Ectodermal cell (in vitro differentiated cells): ENCODE results near the gene NAIF1.

Experiments used
- H3K27ac ChIP-seq: 2 replicates; pipeline ENCODE4 v1.7.0; 2013; ENCODE audit warnings: mild to moderate bottlenecking, low read depth, low read length; ENCODE audit not compliant: insufficient read depth, poor library complexity, severe bottlenecking
- H3K27me3 ChIP-seq: 2 replicates; pipeline ENCODE4 v1.7.0; 2013; ENCODE audit warnings: mild to moderate bottlenecking, low read length; ENCODE audit not compliant: insufficient read depth, control insufficient read depth, poor library complexity, severe bottlenecking
- H3K36me3 ChIP-seq: one replicate; pipeline ENCODE4 v1.7.0; 2013; ENCODE audit warnings: low read length; ENCODE audit not compliant: control insufficient read depth, insufficient read depth
- H3K4me1 ChIP-seq: one replicate; pipeline ENCODE4 v1.7.0; 2013; ENCODE audit warnings: low read length; ENCODE audit not compliant: control insufficient read depth, insufficient read depth
- H3K4me3 ChIP-seq: 2 replicates; pipeline ENCODE4 v1.7.0; 2013; ENCODE audit warnings: low read depth, low read length, control low read depth; ENCODE audit not compliant: insufficient read depth
- H3K9me3 ChIP-seq: 2 replicates; pipeline ENCODE4 v1.7.0; 2013; ENCODE audit warnings: mild to moderate bottlenecking, low read length, moderate library complexity; ENCODE audit not compliant: control insufficient read depth
- WGBS, 2 experiments: methylation state at CpG; one replicate each; pipeline ENCODE4 v1.1.7; 2013; ENCODE audit warnings: missing lambda C conversion rate in 2 of 2; 5-methylcytosine and 5-hydroxymethylcytosine counted together

The NAIF1 gene

GRCh38 chr9:128068386-128069205 lies 1.5 kb upstream of the NAIF1 start:
- H3K4me1 ChIP-seq: peaks cover 18% of the 10 kb centered on the region
- peak overlapping the region; percentile 59 for H3K4me3 ChIP-seq
- 4 to 5% methylated on average over 50 of the region's 50 CpGs for WGBS, 2 experiments
- H3K27ac ChIP-seq: no peak overlapping the region
- no peaks in the 10 kb centered on the region for H3K36me3 ChIP-seq
- no peaks in the 10 kb centered on the region for H3K27me3 ChIP-seq
- no peaks in the 10 kb centered on the region for H3K9me3 ChIP-seq

- Histone ChIP-seq H3K4me3 (peak within 1 kb of the TSS; percentile 59), H3K9me3 (no peaks in the 10 kb centered on the region)
- WGBS, 2 experiments: 0% methylated on average over 67 of the region's 67 CpGs
These were observed 695 bp upstream of the NAIF1 start, which contains the start of gene SLC25A25 for GRCh38 chr9:128067645-128068385. Gene SLC25A25 (plus strand): TSS chr9:128068232. CDS start chr9:128068320, 88 bp downstream.

GRCh38 chr9:128065907-128066712 lies 1.0 kb downstream of the NAIF1 start:
- Histone ChIP-seq H3K9me3 (no peaks in the 10 kb centered on the region), H3K4me3 (peak overlapping the region; percentile 29), H3K27ac (no peak overlapping the region), H3K4me1 (peaks cover 8% of the 10 kb centered on the region), H3K36me3 (no peaks in the 10 kb centered on the region), H3K27me3 (no peaks in the 10 kb centered on the region)
- WGBS, 2 experiments: 95% methylated on average over 18 of the region's 18 CpGs

More at GRCh38 chr9:128067645-128068385, 695 bp upstream of the NAIF1 start, which contains the start of gene SLC25A25:
- no peaks in the 10 kb centered on the region for H3K27me3 ChIP-seq
- peak within 1 kb of the TSS; percentile 96 for H3K27ac ChIP-seq
- H3K4me1 ChIP-seq: peaks cover 17% of the 10 kb centered on the region
- no peaks in the 10 kb centered on the region for H3K36me3 ChIP-seq

GRCh38 chr9:128062846-128063831 lies 4.0 kb downstream of the NAIF1 start:
- Histone ChIP-seq H3K9me3 (no peaks in the 10 kb centered on the region), H3K36me3 (no peaks in the 10 kb centered on the region), H3K4me1 (peaks cover 8% of the 10 kb centered on the region), H3K27me3 (no peaks in the 10 kb centered on the region), H3K4me3 (no peak overlapping the region), H3K27ac (no peak overlapping the region)
- 96% methylated on average over 28 of the region's 28 CpGs for WGBS, 2 experiments

GRCh38 chr9:128062279-128062678 lies 4.8 kb downstream of the NAIF1 start:
- Histone ChIP-seq H3K9me3 (no peaks in the 10 kb centered on the region), H3K36me3 (no peaks in the 10 kb centered on the region), H3K4me1 (peaks cover 12% of the 10 kb centered on the region), H3K27me3 (no peaks in the 10 kb centered on the region), H3K4me3 (no peak overlapping the region), H3K27ac (no peak overlapping the region)
- WGBS, 2 experiments: 77 to 78% methylated on average over 6 of the region's 6 CpGs

GRCh38 chr9:128061275-128061960 lies 5.7 kb downstream of the NAIF1 start:
- 91 to 92% methylated on average over 13 of the region's 13 CpGs for WGBS, 2 experiments
- H3K4me1 ChIP-seq: peaks cover 10% of the 10 kb centered on the region
- no peak overlapping the region for H3K4me3 ChIP-seq
- no peak overlapping the region for H3K27ac ChIP-seq
- no peaks in the 10 kb centered on the region for H3K9me3 ChIP-seq
- H3K27me3 ChIP-seq: no peaks in the 10 kb centered on the region
- H3K36me3 ChIP-seq: no peaks in the 10 kb centered on the region

GRCh38 chr9:128059365-128059983 lies 7.6 kb downstream of the NAIF1 start:
- Histone ChIP-seq H3K27me3 (no peaks in the 10 kb centered on the region), H3K36me3 (no peaks in the 10 kb centered on the region), H3K4me3 (no peak overlapping the region), H3K27ac (no peak overlapping the region), H3K9me3 (no peaks in the 10 kb centered on the region), H3K4me1 (peaks cover 20% of the 10 kb centered on the region)
- 94 to 95% methylated on average over 6 of the region's 6 CpGs for WGBS, 2 experiments

GRCh38 chr9:128057724-128058409 lies 9.3 kb downstream of the NAIF1 start:
- no peak overlapping the region for H3K27ac ChIP-seq
- no peaks in the 10 kb centered on the region for H3K27me3 ChIP-seq
- WGBS, 2 experiments: 70 to 75% methylated on average over 8 of the region's 8 CpGs

More at GRCh38 chr9:128057724-128058409, 9.3 kb downstream of the NAIF1 start:
- H3K9me3 ChIP-seq: no peaks in the 10 kb centered on the region
- no peaks in the 10 kb centered on the region for H3K36me3 ChIP-seq
- H3K4me3 ChIP-seq: no peak overlapping the region
- peaks cover 20% of the 10 kb centered on the region for H3K4me1 ChIP-seq
